Stimulated activated CD8-positive, alpha-beta memory T cell treated with anti-CD3 and anti-CD28 coated beads, Interleukin-12 subunit alpha, Interleukin-12 subunit beta, amount 100 ng/mL, for 24 hours (primary cell): ENCODE results near the gene NAA50.

Source experiments
- DNase-seq: peaks from one replicate; pipeline ENCODE4 v3.0.0-alpha.2; 2020; ENCODE audit errors: extremely low read depth

Gene NAA50

DNA sequence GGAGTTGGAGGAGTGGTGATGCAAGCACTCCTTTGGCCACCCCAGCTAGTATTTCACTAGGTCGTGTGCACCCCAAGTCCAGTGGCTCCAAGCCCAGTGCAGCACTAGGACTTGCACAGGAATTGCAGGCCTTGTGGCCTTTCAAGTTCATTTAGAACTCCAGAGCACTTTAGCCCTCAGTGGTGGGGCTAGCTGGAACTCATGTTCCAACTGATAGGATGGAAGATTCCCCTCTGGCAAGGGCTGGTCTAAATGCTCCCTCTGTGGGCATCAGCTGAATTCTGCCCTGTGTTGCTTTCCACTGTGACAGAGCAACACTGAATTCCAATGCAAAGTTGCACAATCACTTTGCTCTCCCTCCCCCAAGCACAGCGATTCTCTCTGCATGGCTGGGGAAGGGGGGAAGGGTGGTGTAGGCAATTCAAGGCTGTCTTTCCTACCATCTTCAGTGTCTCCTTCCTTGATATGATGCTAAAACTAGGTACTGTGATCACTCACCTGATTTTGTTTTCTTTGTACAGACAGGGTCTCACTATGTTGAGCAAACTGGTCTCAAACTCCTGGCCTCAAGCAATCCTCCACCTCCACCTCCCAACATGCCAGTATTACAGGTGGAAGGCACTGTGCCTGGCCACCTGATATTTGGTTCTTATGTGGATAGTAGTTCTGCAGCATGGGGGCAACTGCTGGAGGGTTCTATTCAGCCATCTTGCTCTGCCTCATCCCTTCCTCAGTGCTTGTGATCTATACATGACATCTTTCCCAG, 59.9 kb downstream of the NAA50 start:
- no peak for DNase-seq

DNA sequence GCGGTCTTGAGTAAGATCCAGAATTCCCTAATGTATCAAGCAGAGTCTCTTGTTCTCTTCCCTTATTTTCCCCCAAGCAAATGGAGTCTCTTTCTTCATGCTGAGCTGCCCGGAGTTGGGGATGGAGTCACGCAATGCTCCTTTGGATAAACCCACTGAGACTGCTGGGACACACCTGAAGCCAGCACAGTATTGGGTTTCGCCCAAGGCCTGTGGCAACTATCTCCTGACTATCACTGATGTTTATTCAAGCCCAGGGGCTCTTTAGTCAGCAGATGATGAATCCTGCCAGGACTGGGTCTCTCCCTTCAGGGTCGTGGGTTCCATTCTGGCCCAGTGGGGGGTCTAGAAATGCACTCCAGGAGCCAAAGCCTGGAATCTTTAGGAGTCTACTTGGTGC, 60.9 kb downstream of the NAA50 start:
- DNase-seq = no peak

DNA sequence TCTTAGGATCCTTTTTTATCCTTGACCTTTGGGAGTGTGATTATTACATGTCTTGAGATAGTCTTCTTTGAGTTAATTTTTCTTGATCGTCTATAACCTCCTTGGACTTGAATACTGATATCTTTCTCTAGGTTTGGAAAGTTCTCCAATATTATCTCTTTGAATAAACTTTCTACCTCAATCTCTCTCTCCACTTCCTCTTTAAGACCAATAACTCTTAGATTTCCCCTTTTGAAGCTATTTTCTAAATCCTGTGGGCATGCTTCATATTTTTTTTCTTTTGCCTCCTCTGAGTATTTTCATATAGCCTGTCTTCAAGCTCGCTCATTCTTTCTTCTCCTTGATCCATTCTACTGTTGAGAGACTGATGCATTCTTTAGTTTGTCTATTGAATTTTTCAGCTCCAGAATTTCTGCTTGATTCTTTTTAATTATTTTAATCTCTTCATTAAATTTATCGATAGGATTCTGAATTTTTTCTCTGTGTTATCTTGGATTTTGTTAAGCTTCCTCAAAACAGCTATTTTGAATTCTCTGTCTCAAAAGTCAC, 61.7 kb downstream of the NAA50 start:
- DNase-seq = no peak

GRCh38 chr3:113678773-113679172, 67.3 kb downstream of the NAA50 start:
- DNase-seq = no peak

DNA sequence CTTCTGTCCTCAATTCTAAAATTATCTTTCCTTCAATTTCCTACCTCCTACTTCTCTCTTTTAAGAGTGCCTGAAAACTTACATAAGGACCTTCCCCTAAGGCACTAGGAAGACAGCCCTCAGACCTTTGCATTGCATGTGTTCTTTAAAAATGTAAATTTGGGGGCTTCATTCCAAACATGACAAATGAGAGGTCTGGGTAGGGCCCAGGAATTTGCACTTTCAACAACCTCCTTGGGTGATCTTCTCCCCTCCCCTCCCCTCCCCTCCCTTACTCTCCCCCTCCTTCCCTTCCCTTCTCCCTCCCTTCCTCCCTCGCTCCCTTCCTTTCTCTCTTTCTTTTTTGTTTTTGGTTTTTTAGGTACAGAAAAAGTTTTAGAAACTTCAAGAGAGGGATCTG, 68.3 kb downstream of the NAA50 start:
- no peak for DNase-seq

DNA sequence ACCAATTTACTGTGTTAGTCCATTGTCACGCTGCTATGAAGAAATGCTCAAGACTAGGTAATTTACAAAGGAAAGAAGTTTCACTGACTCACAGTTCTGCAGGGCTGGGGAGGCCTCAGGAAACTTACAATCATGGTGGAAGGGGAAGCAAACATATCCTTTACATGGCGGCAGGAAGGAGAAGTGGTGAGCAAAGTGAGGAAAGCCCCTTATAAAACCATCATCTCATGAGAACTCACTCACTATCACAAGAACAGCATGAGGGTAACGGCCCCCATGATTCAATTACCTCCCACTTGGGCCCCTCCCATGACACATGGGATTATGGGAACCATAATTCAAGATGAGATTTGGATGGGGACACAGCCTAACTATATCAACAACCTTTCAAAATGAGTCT, 69.8 kb downstream of the NAA50 start:
- no peak for DNase-seq

GRCh38 chr3:113673593-113673992, 72.5 kb downstream of the NAA50 start:
- DNase-seq = no peak

- no peak for DNase-seq
Measured at GRCh38 chr3:113668015-113668414, 78.0 kb downstream of the NAA50 start.
